GM18951 (cell line): ENCODE results near the gene KDF1.

Experiments used
- POLR2A ChIP-seq: IDR thresholded peaks from 4 replicates; pipeline ENCODE4 v1.6.1; 2011; ENCODE audit warnings: mild to moderate bottlenecking; ENCODE audit not compliant: insufficient read length, insufficient read depth; ENCODE audit errors: extremely low read depth
- in situ Hi-C: fragments of 300-500 bp; cut with MboI; formaldehyde crosslinking; loops from one replicate; pipeline ENCODE4 v1.12.0; 2022; ENCODE audit warnings: low sequenced_read_pairs, mixed read lengths, inconsistent platforms; ENCODE audit not compliant: unreplicated experiment

KDF1 gene, protein sequence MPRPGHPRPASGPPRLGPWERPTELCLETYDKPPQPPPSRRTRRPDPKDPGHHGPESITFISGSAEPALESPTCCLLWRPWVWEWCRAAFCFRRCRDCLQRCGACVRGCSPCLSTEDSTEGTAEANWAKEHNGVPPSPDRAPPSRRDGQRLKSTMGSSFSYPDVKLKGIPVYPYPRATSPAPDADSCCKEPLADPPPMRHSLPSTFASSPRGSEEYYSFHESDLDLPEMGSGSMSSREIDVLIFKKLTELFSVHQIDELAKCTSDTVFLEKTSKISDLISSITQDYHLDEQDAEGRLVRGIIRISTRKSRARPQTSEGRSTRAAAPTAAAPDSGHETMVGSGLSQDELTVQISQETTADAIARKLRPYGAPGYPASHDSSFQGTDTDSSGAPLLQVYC

DNA sequence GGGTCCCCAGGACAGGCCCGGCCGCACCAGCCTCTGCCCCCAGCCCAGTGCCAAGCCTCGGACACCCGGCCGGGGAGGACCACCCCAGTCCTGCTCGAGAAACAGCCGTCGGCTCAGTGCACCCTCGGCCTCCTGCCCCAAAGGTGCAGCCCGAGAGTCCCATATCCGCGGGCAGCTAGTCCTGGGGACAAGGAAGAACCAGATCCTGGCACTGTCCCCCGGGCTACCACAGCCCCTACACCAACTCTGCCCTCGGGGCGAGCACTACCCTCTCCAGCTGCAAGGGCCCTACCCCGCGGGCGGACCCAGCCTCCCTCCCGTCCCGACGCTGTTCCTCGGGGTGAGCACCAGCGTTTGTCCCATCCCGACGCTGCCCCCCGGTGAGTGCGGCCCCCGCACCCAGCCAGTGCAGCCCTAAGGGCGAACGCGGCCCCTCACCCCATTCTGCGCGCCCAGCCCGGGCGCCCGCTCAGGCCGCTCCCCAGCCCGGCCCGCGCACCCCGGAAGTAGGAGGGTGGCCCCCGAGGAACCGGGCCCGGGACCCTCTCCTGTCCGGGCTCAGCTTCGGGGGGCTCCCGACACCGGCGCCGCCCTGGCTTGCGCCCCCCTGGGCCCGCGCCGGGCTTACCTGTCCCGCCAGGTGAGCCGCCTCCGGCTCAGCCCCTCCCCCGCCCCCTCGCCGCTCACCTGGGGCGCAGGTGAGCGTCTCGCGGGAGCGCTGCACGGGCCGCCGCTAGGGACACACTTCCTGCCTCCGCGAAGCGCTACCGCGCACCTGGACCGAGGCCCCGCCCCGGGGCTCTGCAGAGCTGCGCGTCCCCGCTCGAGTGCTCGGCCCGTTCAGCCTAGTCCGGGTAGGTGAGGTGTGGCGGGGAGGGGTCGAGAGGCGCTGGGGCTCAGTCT, at the start of gene KDF1:
Gene KDF1 (minus strand): TSS at position 747 of the 903 bp plus-strand sequence. CDS start 8,088 bp downstream, outside the sequence.
- no peak for TF ChIP-seq POLR2A
- in situ Hi-C loops: no loop called here

DNA sequence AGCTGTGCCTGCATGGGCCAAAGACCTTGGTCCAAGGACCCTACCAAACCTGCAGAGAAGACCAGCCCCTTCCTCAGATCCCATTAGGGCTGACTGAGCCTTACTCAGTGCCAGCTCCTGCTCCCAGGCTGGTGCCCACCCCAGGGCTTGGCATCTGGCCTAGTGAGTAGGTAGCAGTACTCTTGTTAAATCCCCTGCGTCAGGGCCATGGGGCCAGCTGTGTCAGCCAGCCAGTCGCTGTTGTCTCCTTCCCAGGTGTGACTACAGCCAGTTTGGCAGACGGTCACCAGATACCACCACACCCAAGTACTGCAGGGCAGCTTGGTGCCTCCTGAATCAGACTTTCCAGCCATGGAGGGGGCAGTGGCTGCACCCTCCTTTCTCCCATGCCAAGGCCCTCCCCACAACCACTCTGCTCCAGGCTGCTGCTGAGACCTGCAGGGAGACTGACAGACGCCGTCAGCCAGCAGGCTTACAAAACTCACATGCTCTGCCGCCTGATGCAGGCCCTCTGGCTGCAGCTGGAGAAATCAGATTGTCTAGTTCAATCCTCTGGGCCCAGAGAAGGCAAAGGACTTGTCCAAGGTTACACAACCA, 49.4 kb upstream of the KDF1 start:
- in situ Hi-C loops: no loop called here

DNA sequence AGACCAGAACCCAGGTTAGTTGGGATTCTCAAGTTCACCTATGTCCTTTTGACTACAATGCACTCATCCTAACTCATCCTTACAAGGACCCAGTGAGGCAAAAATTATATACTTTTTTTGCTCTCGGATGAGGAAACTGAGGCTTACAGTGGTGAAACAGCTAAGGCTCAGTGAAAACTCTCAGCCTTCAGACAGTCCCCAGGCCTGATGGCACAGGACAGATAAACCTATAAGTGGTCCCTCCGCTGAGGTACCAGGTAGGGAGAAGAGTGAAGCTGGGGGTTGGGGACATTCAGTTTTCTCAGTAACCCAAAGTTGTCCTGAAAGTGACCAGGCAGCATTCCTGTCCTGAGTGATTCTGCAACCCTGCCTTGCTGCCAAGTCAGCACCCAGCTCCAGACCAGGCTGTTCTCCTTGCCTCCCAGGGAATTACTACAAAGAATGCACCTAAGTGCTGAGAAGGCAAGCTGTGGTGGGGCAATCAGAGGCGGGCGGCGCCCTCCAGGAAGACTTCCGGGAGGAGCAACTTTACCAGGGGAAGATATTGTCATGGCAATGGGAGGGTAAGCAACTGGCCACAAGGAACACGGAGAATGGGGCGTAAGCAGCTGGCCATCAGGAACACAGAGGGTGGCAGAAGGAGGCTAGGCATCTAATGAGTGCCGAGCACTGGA, 47.8 kb upstream of the KDF1 start:
- in situ Hi-C loops: no loop called here
- TF ChIP-seq POLR2A: no peak

More for the DNA sequence above, 49.4 kb upstream of the KDF1 start:
- no peak for TF ChIP-seq POLR2A

DNA sequence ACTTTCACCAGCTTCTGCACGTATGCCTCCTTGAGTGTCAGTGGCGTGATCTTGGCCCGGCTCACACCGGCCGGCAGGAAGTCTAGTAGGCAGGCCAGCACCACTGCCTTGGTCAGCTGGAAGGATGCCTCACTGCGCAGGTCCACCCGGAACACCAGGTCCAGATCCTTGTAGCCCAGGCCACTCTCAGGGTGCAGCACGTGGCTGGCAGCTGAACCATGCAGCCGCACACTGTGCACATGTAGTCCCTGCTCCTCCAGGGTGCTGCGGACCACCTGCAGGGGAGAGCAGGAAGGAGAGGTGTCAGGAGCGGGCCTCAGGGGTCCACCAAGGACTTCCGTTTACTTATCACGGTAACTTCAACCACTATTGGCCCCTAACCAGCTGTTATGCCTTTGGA, 46.4 kb upstream of the KDF1 start:
- in situ Hi-C loops: no loop called here
- no peak for TF ChIP-seq POLR2A

DNA sequence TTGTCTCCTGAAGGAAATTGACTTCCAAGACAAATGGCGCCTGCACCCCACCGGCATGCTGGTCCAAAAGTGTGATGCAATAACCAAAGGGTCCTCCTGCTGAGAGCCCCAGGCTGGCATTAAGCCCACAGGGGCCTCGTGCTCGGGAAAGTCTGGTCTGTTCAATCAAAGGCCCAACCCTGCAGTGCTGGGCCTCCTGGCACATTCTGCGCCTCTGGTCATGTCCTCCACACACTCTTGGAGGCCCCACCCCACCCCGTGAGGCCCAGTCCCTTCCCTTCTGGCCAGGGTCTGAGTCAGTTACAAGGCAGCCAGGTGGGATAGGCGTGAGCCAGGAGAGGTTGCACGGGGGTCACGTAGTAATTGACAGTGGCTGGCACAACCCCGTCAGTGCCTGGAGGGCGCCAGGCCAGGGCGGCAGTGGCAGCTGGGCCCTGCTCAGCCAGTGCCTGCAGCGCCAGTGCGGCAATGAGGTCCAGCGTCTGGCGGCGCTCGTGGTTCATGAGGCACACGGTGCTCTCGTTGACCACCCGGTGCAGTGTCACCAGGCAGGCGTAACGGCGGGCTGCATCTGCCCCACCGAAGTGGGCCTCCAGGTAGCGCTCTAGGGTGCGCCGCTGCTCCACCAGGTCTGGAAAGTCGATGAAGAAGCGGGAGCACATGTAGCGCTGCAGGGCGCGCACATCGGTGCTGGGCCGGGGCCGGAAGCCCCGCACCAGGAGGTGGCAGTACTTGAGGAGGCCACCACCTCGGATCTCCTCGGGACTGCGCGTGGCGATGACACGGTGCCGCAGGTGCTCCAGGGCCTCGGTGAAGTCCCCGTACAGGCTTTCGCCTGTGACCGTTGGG, 45.6 kb upstream of the KDF1 start:
- TF ChIP-seq POLR2A: no peak
- in situ Hi-C loops: no loop called here

DNA sequence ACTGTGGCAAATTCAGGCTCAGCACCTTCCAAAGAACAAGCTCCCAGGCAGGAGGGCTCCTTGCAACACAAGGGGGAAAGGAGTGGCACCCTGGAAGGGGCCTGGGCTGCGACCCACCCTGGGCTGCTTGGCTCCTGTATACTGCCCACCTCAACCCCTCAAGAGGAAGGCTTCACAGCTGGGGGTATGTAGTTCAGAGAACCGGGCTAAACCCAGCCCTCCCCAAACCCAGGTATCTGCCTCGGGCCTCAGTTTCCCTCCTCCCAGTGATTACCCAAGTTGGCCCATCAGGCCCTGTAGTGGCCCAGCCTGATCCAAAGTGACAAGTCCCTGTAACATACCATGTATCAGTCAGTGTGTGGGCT, 44.9 kb upstream of the KDF1 start:
- in situ Hi-C loops: no loop called here
- no peak for TF ChIP-seq POLR2A

DNA sequence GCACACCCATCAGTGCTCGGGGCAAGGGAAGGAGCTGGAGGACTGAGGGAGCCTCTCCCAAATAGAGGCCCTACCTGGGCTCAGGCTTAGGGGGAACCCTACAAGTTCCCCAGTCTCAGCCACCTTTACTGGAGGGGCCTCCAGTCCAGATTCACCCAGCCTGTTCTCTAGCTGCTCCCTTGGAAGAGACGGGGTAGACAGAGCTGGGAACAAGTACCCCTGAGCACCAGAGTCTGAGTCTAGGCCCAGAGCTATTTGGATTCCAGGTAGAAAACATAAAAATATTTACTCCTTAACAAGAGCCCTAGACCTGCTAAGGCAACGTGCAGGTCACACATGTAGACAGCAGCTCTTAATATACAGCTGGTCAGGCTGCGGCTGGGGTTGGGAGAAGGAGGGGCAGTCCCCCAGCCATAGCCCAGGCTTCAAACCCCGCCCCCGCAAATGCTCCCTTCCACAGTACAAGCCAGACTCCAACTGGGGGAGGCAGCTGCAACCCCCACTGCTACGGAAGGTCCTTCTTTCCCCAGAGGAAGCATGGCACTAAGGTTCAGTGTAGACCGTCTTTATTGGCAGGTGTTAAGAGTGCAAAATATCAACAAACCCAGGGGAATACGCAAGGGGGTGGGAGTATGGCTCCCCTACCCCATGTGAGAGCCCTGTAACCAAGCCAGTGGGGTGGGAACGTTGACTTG, 44.4 kb upstream of the KDF1 start:
- no peak for TF ChIP-seq POLR2A
- in situ Hi-C loops: no loop called here

DNA sequence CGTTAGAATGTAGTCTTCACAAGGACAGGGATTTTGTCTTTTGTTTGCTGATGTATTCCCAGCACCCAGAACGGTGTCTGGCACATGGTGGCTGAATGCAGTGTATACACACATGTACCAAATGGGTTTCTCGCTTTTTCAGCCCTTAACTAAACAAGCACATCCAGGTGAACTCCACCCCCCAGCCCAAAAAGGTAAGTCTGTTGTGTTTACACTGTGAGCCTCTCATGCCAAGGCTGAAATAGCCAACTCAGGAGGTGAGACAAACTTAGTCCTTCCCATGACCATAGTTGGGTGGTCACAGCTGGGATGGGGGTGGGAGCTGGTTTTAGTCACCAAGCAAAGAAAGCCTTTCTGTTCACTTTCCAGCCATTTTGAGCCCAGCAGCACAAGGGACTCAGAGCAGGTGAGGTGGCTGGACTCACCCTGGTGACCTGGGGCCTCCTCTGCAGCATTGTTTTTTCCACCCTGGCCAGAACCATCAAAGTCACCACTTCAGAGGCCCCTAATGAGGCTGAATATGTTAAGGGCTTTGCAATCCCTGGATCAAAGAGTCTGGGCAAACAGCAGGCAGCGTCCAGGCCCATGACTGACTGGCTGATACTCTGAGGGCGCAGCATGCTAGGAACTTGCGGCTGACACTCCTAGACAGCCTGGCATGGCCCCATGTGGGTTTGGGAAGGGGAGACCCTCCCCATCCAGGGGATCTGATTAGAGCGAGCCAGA, 43.6 kb upstream of the KDF1 start:
- TF ChIP-seq POLR2A: no peak
- in situ Hi-C loops: no loop called here

DNA sequence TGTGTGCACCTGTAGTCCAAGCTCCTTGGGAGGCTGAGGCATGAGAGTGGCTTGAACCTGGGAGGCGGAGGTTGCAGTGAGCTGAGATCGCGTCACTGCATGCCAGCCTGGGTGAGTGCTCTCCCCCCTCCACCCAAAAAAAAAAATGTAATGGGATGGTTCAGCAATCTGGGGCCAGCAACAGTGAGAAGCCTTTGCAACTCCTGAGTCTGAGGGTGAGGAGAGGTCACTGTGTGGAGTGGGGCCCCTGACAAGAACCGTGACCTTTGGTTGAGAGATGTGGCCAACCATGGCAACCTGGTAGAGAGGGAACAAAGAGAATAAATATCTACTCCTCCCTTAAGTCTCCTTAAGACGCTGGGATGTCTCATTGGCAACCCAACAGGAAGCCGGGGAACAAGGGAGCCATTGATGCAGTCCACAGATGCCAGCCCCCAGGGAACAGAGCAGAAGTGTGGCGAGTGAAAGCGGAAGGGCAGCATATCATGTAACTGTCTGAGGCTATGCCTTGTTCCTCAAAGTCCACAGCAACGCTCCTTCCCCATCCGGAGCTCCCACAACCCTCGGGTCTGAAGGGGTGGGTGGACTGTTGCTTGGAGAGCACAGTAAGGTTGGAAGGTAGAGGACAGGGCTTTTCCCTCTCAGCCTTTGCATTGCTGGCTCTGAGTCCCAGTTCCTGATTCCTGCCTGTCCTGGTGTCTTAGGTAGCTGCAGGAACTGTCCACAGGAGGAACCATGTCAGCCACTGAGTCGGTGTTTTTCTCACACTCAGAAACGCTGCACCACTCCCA, 41.5 kb upstream of the KDF1 start:
- in situ Hi-C loops: no loop called here
- TF ChIP-seq POLR2A: no peak

DNA sequence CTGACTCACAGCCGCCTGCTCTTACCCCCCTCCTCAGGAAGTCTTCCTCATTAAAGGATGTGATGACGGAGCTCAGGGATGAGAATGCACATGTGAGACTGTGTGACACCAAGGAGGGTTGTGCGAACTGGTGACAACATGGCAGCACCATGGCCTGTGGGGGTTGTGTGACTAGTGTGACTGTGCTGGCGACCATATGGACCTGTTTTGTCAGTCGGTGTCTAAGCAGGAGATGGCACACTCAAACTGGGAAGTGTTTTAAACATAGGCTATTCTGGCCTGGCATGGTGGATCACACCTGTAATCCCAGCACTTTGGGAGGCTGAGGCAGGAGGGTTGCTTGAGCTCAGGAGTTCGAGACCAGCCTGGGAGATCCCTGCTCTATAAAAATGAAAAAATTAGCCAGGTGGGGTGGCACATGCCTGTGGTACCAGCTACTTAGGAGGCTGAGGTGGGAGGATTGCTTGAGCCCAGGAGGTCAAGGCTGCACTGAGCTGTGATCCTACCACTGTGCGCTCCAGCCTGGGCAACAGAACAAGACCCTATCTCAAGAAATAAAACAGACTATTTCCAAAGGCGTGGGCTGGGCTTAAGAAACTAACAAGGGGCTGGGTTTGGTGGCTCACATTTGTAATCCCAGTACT, 40.7 kb upstream of the KDF1 start:
- in situ Hi-C loops: no loop called here
- TF ChIP-seq POLR2A: no peak
